PFSK-1 (cell line): ENCODE data around the gene FRA10AC1.

Experiments used
- FOXP2 ChIP-seq: optimal IDR thresholded peaks from 2 replicates; pipeline ENCODE3; 2011; ENCODE audit warnings: borderline replicate concordance, control low read depth, inconsistent platforms; ENCODE audit not compliant: insufficient read depth; ENCODE audit errors: extremely low read length, extremely low read depth
- POLR2AphosphoS5 ChIP-seq: IDR thresholded peaks from 2 replicates; pipeline ENCODE4 v1.6.1; 2012; ENCODE audit warnings: low read depth, mild to moderate bottlenecking, control low read depth, low read length, moderate library complexity
- SIN3A ChIP-seq: IDR thresholded peaks from 2 replicates; pipeline ENCODE4 v1.6.1; 2012; ENCODE audit warnings: mild to moderate bottlenecking, low read length, moderate library complexity, borderline replicate concordance; ENCODE audit not compliant: insufficient read depth
- TAF1 ChIP-seq: IDR thresholded peaks from 2 replicates; pipeline ENCODE4 v1.6.1; 2012; ENCODE audit warnings: low read length, control low read depth, borderline replicate concordance; ENCODE audit not compliant: insufficient read depth
- TF ChIP-seq, protein P1 (sequence below), 2 experiments: IDR thresholded peaks; 2 replicates each; pipeline versions ENCODE4 v1.6.1 to v1.8.0; 2011 to 2012; ENCODE audit warnings: low read depth in 2 of 2, low read length in 2 of 2, control low read depth in 1 of 2, inconsistent platforms in 1 of 2, mild to moderate bottlenecking in 1 of 2, moderate library complexity in 1 of 2; ENCODE audit not compliant: insufficient read depth in 1 of 2

The FRA10AC1 gene

DNA sequence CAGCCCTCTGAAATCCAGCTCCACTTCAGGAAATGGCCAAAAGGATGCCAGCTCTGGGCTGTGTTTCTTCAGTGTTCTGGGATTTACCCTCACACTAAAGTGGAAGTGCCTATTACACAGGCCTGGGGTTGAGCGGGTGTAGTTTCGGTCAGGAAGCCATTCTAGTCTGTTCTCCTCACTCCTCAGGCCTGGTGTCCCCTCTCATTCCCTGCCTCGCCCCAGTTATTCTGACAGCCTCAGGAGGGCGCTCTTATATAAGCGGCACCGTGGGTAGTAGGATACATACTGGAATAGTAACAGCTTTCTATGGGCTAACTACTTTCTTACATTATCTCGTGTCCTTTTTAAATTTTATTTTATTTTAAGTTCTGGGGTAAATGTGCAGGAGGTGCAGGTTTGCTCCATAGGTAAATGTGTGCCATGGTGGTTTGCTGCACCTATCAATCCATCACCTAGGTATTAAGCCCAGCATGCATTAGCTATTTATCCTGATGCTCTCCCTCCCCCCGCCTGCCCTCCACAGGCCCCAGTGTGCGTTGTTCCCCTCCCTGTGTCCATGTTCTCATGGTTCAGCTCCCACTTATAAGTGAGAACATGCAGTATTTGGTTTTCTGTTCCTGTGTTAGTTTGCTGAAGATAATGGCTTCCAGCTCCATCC lies 43.1 kb upstream of the FRA10AC1 start:
- TF ChIP-seq TAF1 (no peak), POLR2AphosphoS5 (no peak)
- TF ChIP-seq, protein P1, sequence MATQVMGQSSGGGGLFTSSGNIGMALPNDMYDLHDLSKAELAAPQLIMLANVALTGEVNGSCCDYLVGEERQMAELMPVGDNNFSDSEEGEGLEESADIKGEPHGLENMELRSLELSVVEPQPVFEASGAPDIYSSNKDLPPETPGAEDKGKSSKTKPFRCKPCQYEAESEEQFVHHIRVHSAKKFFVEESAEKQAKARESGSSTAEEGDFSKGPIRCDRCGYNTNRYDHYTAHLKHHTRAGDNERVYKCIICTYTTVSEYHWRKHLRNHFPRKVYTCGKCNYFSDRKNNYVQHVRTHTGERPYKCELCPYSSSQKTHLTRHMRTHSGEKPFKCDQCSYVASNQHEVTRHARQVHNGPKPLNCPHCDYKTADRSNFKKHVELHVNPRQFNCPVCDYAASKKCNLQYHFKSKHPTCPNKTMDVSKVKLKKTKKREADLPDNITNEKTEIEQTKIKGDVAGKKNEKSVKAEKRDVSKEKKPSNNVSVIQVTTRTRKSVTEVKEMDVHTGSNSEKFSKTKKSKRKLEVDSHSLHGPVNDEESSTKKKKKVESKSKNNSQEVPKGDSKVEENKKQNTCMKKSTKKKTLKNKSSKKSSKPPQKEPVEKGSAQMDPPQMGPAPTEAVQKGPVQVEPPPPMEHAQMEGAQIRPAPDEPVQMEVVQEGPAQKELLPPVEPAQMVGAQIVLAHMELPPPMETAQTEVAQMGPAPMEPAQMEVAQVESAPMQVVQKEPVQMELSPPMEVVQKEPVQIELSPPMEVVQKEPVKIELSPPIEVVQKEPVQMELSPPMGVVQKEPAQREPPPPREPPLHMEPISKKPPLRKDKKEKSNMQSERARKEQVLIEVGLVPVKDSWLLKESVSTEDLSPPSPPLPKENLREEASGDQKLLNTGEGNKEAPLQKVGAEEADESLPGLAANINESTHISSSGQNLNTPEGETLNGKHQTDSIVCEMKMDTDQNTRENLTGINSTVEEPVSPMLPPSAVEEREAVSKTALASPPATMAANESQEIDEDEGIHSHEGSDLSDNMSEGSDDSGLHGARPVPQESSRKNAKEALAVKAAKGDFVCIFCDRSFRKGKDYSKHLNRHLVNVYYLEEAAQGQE (IDR thresholded peaks at IDR 0.05; ENCODE audit: insufficient read depth in 1 of 2, low read depth in 2 of 2, low read length in 2 of 2) = no peak

DNA sequence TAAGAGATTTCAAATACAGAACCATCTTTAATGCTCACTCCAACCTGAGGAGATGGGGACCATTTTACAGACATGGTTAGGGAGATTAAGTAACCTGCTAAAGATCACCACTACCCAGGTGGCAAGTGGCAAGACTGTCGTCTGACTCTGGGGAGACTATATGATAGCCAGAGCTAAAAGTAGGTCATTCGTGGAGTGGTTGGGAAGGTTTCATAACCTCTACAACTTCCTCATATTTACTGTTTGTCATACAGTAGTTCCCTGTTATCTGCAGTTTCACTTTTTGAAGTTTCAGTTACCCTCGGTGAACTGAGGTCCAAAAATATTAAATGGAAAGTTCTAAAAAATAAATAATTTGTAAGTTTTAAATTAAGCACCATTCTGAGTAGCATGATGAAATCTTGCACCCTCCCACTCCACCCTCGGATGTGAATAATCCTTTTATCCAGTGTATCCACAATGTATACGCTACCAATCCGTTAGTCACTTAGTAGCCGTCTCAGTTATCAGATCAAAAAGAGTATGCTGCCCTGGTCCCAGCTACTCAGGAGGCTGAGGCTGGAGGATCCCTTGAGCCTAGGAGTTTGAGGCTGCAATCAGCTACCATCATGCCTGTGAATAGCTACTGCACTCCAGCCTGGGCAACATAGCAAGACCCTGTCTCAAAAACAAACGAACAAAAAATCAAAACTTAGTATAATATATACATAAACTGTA lies 40.4 kb upstream of the FRA10AC1 start:
- no peak for TF ChIP-seq FOXP2
- TF ChIP-seq TAF1 = no peak
- no peak for TF ChIP-seq POLR2AphosphoS5
- TF ChIP-seq, protein P1 (IDR thresholded peaks at IDR 0.05; ENCODE audit: insufficient read depth in 1 of 2, low read depth in 2 of 2, low read length in 2 of 2) = no peak
- no peak for TF ChIP-seq SIN3A

DNA sequence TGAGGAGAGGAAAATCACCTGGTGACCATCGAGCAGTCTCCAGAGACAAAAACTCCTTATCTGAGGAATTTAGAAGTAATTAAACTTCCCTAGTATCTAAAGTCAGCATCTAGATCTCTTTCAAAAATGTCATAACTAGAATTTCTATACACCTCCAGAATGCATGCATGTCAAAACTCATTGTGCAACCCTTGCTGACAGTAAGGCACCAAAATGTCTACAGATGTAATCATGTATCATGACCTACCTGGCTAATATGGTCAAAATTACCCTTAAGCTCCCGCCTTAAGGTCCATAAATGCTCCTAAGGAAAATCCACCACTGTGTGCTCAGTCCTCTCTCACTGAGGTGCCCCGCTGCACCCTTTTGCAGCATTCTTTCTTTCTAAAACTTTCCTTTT lies 39.0 kb upstream of the FRA10AC1 start:
- TF ChIP-seq, protein P1 (IDR thresholded peaks at IDR 0.05; ENCODE audit: insufficient read depth in 1 of 2, low read depth in 2 of 2, low read length in 2 of 2) = no peak
- TF ChIP-seq TAF1 (no peak), POLR2AphosphoS5 (no peak), SIN3A (no peak), FOXP2 (no peak)

DNA sequence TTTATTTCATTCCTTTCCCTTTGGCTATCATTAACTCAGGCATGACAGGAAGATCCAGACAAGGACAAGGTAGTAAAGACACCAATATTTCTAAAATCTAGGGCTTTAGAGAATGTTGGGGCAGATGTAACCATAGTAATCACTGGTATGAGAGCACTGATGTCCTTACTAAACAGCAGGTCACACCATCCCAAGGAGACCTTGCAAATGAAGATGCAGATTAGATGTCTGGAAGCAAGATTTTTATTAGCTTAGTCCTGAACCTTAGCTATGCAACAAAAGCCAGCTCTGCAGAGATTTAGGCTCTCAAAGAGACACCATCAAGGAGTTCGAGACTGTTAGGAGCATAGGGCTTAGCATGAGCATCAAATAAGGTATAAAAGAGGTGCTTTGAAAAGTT lies 23.6 kb upstream of the FRA10AC1 start:
- no peak for TF ChIP-seq TAF1
- TF ChIP-seq, protein P1 (IDR thresholded peaks at IDR 0.05; ENCODE audit: insufficient read depth in 1 of 2, low read depth in 2 of 2, low read length in 2 of 2) = no peak
- no peak for TF ChIP-seq FOXP2
- no peak for TF ChIP-seq SIN3A
- no peak for TF ChIP-seq POLR2AphosphoS5

DNA sequence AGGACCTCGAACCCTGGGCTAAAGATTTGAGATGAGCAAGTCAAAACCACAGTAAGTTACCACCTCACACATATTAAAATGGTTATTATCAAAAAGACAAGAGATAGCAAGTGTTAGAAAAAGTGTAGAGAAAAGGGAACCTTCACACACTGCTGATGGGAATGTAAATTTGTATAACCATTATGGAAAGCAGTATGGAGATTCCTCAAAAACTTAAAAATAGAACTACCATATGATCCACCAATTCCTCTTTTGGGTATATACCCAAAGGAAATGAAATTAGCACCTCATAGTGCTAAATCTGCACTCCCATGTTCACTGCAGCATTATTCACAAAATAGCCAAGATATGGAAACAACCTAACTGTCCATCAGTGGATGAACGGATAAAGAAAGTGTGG lies 20.8 kb upstream of the FRA10AC1 start:
- no peak for TF ChIP-seq SIN3A
- TF ChIP-seq FOXP2 = no peak
- no peak for TF ChIP-seq POLR2AphosphoS5
- TF ChIP-seq, protein P1 (IDR thresholded peaks at IDR 0.05; ENCODE audit: insufficient read depth in 1 of 2, low read depth in 2 of 2, low read length in 2 of 2) = no peak
- TF ChIP-seq TAF1 = no peak
